AG09309 (cell line): ENCODE measurements around the gene CS.
A peak's percentile ranks its signal among the peaks of the same experiment; 100 is the strongest.
"Not testable (repeated sequence)": the region's sequence is repeated elsewhere in the genome, so short reads cannot be mapped to it uniquely, and the experiment has no call there.

ENCODE experiments used
- DNase-seq: peaks from one replicate; pipeline ENCODE4 v3.0.0-alpha.2; 2010; ENCODE audit warnings: low read depth
- H3K4me3 ChIP-seq: 2 replicates; pipeline ENCODE4 v1.5.1; 2011; ENCODE audit warnings: mild to moderate bottlenecking, low read depth, low read length, moderate library complexity; ENCODE audit not compliant: control insufficient read depth
- TF ChIP-seq, protein P1 (sequence below): IDR thresholded peaks from 2 replicates; pipeline ENCODE4 v1.5.1; 2011; ENCODE audit warnings: mild to moderate bottlenecking, low read depth, low read length, inconsistent platforms; ENCODE audit not compliant: insufficient read depth, control insufficient read depth; ENCODE audit errors: missing control alignments

The CS gene

DNA sequence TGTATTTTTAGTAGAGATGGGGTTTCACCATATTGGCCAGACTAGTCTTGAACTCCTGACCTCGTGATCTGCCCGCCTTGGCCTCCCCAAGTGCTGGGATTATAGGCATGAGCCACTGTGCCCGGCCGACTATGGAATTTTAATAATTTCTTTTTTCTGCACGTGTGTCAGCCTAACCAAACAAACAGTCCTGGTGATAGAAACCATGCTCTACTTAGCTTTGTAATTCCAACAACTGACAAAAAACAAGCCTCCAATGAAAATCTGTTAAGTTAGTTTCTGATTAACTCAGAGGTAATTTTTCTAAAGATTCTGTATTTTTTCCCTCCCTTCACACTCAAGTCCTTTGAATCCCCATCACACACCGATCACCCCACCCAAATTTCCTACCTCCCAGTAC, 18.1 kb downstream of the CS start:
- H3K4me3 ChIP-seq, result no peak overlapping the region
- TF ChIP-seq, protein P1, sequence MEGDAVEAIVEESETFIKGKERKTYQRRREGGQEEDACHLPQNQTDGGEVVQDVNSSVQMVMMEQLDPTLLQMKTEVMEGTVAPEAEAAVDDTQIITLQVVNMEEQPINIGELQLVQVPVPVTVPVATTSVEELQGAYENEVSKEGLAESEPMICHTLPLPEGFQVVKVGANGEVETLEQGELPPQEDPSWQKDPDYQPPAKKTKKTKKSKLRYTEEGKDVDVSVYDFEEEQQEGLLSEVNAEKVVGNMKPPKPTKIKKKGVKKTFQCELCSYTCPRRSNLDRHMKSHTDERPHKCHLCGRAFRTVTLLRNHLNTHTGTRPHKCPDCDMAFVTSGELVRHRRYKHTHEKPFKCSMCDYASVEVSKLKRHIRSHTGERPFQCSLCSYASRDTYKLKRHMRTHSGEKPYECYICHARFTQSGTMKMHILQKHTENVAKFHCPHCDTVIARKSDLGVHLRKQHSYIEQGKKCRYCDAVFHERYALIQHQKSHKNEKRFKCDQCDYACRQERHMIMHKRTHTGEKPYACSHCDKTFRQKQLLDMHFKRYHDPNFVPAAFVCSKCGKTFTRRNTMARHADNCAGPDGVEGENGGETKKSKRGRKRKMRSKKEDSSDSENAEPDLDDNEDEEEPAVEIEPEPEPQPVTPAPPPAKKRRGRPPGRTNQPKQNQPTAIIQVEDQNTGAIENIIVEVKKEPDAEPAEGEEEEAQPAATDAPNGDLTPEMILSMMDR, result no peak
- no peak for DNase-seq

DNA sequence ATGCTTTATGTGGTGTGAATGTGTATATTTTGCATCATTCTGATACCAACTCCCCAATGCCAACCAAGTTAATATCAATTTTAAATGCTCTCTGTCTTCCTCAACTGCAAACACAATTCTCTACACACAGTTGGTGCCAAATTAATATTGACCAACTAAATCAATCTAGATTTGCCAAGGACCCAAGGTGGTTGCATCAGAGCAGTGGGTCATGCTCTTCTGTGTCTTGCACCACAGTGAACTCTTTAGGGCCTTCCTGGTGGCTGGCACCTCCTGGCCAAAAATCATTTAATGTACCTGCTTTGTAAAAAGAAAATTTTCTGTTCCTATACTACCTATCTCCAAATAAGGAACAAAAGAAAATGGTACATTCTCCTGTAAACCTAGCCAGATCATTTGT, 19.3 kb downstream of the CS start:
- TF ChIP-seq, protein P1, result no peak
- no peak for DNase-seq

DNA sequence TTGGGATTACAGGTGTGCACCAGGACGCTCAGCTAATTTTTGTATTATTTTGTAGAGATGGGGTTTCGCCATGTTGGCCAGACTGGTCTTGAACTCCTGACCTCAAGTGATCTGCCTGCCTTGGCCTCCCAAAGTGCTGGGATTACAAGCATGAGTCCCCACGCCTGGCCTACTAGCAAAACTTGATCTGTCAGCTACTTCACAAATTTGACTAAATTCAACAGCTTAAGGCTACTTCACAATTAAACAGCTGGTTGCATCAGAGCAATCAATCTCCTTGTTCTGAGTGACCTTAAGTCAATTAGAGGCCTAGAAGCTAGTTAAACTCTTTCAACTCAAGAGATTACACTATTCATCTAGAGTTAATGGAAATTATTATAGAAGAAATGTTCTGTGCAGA, 21.2 kb downstream of the CS start:
- TF ChIP-seq, protein P1, result no peak
- no peak for DNase-seq
- H3K4me3 ChIP-seq, result no peak overlapping the region

More for the DNA sequence above, 19.3 kb downstream of the CS start:
- no peak overlapping the region for H3K4me3 ChIP-seq

DNA sequence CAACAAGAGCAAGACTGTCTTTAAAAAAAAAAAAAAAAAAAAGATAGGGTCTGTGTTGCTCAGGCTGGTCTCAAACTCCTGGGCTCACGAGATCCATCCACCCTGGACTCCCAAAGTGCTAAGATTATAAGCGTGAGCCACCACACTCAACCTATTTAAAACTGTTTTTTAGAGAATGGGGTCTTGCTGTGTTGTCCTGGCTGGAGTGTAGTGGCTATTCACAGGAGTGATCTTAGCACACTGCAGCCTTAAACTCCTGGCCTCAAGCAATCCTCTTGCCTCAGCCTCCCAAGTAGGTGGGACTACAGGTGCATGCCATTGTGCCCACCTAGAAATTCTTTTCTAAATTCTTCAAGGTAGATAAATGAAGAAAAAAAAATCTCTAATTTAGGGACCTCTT, 25.8 kb downstream of the CS start:
- TF ChIP-seq, protein P1, result no peak
- H3K4me3 ChIP-seq, result no peak overlapping the region
- no peak for DNase-seq

DNA sequence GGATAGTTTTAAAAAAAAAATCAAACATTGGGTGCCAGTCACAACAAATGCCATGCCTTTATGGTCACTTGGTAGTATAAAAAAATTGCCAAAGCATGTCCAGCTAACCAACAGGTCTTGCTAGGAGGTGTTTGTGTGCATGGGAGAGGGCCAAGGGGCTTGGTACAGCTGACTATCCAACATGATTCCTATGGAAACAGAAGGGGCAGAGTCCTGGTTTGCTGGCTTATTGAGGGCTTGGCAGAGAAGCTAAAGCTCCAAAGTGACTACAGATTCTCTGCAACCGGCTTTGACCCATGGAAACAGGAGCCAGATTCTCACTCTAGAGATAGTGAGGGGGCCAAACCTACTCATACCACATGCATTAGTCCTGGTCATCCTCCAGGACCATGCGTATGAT, 27.7 kb downstream of the CS start:
- DNase-seq, H3K4me3 ChIP-seq: not testable (repeated sequence)

DNA sequence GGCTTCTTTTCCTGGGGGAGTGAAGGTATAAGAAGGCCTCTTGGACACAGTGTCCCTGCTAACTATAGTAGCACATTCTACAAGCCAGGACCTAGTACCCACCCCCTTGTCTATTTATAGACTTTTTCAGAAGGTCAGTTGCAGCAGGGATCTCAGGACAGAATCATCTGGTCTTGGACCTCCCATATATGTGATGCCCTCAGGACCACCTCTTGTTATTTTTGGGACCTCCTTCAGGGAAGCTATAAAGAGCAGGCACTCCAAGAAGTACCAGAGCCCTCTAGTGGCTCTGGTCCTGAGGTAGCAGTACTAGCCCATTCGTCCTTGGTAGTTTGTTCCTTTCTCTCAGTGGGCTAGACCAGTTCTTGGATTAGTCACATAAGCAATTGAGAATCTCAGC, 29.1 kb downstream of the CS start:
- no peak overlapping the region for H3K4me3 ChIP-seq
- no peak for DNase-seq
- TF ChIP-seq, protein P1, result peak; percentile 58

DNA sequence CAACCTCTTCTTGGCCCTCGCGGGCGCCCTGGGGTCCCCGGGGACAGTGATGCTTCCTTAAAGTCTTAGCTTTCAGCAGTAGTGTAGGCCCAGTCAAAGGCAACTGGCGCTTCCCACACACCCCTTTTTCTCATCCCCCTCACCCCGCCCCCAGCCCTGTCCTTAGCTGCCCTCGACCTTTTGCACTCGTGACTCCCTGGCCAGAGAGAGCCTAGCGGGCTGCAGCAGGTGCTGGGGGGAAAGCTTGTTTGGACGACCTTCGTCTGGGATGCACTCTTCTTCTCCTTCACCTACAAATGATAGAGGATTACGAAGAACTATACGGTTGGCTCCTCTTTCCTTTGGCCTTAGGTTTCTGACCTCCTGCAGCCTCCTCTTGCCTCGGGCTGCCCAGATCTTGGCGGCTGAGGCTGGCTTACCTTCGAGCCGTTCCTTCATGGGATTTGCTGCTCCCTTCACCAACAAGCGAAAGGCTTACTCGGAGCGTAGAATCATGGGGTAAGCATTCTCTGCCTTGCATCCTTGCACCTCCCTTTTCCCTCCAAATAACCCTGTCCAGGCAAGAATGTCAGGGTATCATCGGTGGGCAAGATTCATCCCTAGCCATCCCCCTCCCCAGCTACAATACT, 32.6 kb downstream of the CS start:
- peak overlapping the region; percentile 74 for H3K4me3 ChIP-seq
- no peak for DNase-seq
- TF ChIP-seq, protein P1, result no peak
